Esophagus muscularis mucosa (tissue), 4 donors: ENCODE data around the gene FAM229A. TPM values are rescaled to one million over a fixed set of nuclear protein-coding genes. Genes with fewer than 3 reads are reported as not detected.

ENCODE experiments used
- DNase-seq: peaks from one replicate; pipeline ENCODE4 v3.0.0-alpha.2; 2017; ENCODE audit errors: extremely low spot score
- H3K27ac ChIP-seq, 4 donors: fragments of 200-600 bp; sonication (generic); replicated peaks in 1 of 4; 1 replicate in 3 of 4; 2 replicates in 1 of 4; pipeline ENCODE4 v1.5.1; 2016 to 2019; ENCODE audit warnings: mild to moderate bottlenecking in 1 of 4
- H3K27me3 ChIP-seq, 4 donors: fragments of 200-600 bp; sonication (generic); one replicate each; pipeline versions ENCODE4 v1.5.1 to v1.6.0; 2016 to 2019
- H3K36me3 ChIP-seq, 4 donors: fragments of 200-600 bp; sonication (generic); one replicate each; pipeline ENCODE4 v1.5.1; 2016 to 2019
- H3K4me1 ChIP-seq, 4 donors: fragments of 200-600 bp; sonication (generic); one replicate each; pipeline ENCODE4 v1.5.1; 2016 to 2019
- H3K4me3 ChIP-seq, 4 donors: fragments of 200-600 bp; sonication (generic); 1 replicate in 2 of 4; 2 replicates in 2 of 4; pipeline ENCODE4 v1.5.1; 2016 to 2019; ENCODE audit warnings: mild to moderate bottlenecking in 4 of 4, moderate library complexity in 1 of 4
- H3K9me3 ChIP-seq, 4 donors: fragments of 200-600 bp; sonication (generic); 1 replicate in 3 of 4; 2 replicates in 1 of 4; pipeline ENCODE4 v1.5.1; 2016 to 2019
- EP300 ChIP-seq: sonication (generic); formaldehyde crosslinking; IDR thresholded peaks from one replicate; pipeline ENCODE4 v1.6.1; 2017; ENCODE audit warnings: antibody characterized with exemption
- POLR2A ChIP-seq: fragments of 450-650 bp; IDR thresholded peaks from one replicate; pipeline ENCODE4 v1.6.1; 2017; ENCODE audit warnings: antibody characterized with exemption, moderate library complexity, mild to moderate bottlenecking, low read depth
- POLR2AphosphoS5 ChIP-seq, 2 donors: sonication (generic); formaldehyde crosslinking; IDR thresholded peaks; one replicate each; pipeline ENCODE4 v1.6.1; 2017; ENCODE audit warnings: antibody characterized with exemption in 2 of 2
- WGBS: methylation state at CpG from one replicate; pipeline ENCODE4 v1.1.5; 2018; 5-methylcytosine and 5-hydroxymethylcytosine counted together
- intact Hi-C: fragments of 100-400 bp; cut with DNase I; formaldehyde crosslinking; loops from one replicate; pipeline ENCODE4 v1.15.1; 2023
- total RNA-seq, 4 donors: library from RNA; depleted of rRNA; stranded (reverse); fragments of >200 nt; gene quantifications; one replicate each; pipeline versions ENCODE4 v1.1.0 to v1.2.1, GENCODE V29; 2016
- TF ChIP-seq, protein P1 (sequence below), 3 experiments: fragments of 200-600 bp in 2 of 3; fragments of 450-650 bp in 1 of 3; sonication (generic) in 2 of 3; IDR thresholded peaks; one replicate each; pipeline ENCODE4 v1.5.1; 2017 to 2019; ENCODE audit warnings: antibody characterized with exemption in 3 of 3, mild to moderate bottlenecking in 2 of 3, moderate library complexity in 1 of 3

FAM229A gene
- total RNA-seq, 4 donors from 2014 or later, result 1.3 to 8.7 (median 4.9) TPM

DNA sequence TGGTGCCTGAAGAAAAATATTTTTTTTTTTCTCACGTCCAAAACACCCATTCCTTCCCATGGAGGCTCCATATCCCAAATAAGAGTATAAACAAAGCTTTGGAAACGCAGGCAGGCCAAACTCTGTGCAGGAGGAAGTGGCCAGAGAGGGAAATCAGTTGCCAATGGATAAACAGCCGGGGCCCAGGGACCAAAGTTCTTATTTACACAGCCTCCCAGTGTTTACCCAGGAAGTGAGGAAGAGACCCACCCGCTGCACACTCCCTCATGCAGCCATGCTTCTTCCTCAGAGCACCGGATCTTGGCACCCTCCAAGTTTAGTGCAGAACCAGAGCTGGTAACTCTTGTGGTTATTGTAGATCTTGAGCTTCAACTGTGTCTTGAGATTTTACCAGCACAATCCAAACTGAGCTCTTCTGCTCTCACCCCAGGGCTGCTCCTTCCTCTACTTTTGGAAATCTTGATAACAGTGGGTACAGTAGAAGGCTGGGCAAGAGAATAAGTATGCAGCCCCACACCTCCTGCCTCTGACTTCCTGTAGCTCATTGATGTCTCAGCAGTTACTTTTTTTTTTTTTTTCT is 40.5 kb downstream of the FAM229A start:
- intact Hi-C loops, result no loop called here
- Histone ChIP-seq H3K27me3 (no peaks in the 10 kb centered on the region), H3K9me3 (no peaks in the 10 kb centered on the region), H3K4me3 (no peak overlapping the region), H3K4me1 (peaks cover 0 to 5% (median 2%) of the 10 kb centered on the region in 4 donors), H3K27ac (no peak overlapping the region), H3K36me3 (peaks cover 16 to 88% (median 72%) of the 10 kb centered on the region in 4 donors)
- WGBS, result 58% methylated on average over 5 of the region's 5 CpGs
- DNase-seq, result no peak
- TF ChIP-seq EP300 (no peak), POLR2AphosphoS5 (IDR thresholded peaks at IDR 0.05) (no peak), POLR2A (no peak)
- TF ChIP-seq, protein P1, sequence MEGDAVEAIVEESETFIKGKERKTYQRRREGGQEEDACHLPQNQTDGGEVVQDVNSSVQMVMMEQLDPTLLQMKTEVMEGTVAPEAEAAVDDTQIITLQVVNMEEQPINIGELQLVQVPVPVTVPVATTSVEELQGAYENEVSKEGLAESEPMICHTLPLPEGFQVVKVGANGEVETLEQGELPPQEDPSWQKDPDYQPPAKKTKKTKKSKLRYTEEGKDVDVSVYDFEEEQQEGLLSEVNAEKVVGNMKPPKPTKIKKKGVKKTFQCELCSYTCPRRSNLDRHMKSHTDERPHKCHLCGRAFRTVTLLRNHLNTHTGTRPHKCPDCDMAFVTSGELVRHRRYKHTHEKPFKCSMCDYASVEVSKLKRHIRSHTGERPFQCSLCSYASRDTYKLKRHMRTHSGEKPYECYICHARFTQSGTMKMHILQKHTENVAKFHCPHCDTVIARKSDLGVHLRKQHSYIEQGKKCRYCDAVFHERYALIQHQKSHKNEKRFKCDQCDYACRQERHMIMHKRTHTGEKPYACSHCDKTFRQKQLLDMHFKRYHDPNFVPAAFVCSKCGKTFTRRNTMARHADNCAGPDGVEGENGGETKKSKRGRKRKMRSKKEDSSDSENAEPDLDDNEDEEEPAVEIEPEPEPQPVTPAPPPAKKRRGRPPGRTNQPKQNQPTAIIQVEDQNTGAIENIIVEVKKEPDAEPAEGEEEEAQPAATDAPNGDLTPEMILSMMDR (IDR thresholded peaks at IDR 0.05), result no peak

DNA sequence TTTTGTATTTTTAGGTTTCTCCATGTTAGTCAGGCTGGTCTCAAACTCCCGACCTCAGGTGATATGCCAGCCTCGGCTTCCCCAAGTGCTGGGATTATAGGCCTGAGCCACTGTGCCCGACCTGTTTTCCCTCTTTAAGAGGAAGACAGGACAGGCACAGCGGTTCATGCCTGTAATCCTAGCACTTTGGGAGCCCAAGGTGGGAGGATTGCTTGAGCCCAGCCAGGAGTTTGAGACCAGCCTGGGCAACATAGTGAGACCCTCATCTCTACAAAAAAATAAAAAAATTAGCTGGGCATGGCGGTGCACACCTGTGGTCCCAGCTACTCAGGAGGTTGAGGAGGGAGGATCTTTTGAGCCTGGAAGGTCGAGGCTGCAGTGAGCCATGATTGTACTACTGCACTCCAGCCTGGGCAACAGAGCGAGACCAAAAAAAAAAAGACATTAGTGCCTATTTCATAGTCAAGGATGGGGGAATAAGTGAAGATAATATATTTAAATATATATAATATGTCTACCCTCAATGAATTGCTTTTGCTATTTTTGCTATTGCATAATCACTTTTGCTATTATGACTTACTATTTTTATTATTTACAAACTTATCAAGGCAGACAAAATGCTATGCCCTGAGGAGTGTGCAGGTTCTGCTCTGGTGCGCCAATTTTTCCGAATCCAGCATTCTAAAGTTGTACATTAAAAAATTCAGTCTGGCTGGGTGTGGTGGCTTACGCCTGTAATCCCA is 44.0 kb downstream of the FAM229A start:
- intact Hi-C loops, result no loop called here
- Histone ChIP-seq H3K27me3 (no peaks in the 10 kb centered on the region), H3K36me3 (peaks cover 17 to 60% (median 49%) of the 10 kb centered on the region in 4 donors), H3K9me3 (no peaks in the 10 kb centered on the region), H3K27ac (no peak overlapping the region), H3K4me3 (no peak overlapping the region), H3K4me1 (peaks cover 0 to 5% (median 2%) of the 10 kb centered on the region in 4 donors)
- no peak for DNase-seq
- 95% methylated on average over 10 of the region's 10 CpGs for WGBS
- no peak for TF ChIP-seq EP300
- TF ChIP-seq POLR2A, result no peak
- TF ChIP-seq, protein P1 (IDR thresholded peaks at IDR 0.05), result no peak
- TF ChIP-seq POLR2AphosphoS5 (IDR thresholded peaks at IDR 0.05), result no peak

GRCh38 chr1:32316903-32317277 is 45.4 kb downstream of the FAM229A start:
- Histone ChIP-seq H3K27me3 (no peaks in the 10 kb centered on the region), H3K4me1 (peaks cover 0 to 5% (median 4%) of the 10 kb centered on the region in 4 donors), H3K9me3 (no peaks in the 10 kb centered on the region), H3K27ac (no peak overlapping the region), H3K4me3 (no peak overlapping the region), H3K36me3 (peaks cover 17 to 54% (median 40%) of the 10 kb centered on the region in 4 donors)
- no peak for DNase-seq
- 81% methylated on average over 3 of the region's 3 CpGs for WGBS
- intact Hi-C loops, result no loop called here
- no peak for TF ChIP-seq EP300
- TF ChIP-seq POLR2AphosphoS5 (IDR thresholded peaks at IDR 0.05), result no peak
- TF ChIP-seq, protein P1 (IDR thresholded peaks at IDR 0.05), result no peak
- TF ChIP-seq POLR2A, result no peak

DNA sequence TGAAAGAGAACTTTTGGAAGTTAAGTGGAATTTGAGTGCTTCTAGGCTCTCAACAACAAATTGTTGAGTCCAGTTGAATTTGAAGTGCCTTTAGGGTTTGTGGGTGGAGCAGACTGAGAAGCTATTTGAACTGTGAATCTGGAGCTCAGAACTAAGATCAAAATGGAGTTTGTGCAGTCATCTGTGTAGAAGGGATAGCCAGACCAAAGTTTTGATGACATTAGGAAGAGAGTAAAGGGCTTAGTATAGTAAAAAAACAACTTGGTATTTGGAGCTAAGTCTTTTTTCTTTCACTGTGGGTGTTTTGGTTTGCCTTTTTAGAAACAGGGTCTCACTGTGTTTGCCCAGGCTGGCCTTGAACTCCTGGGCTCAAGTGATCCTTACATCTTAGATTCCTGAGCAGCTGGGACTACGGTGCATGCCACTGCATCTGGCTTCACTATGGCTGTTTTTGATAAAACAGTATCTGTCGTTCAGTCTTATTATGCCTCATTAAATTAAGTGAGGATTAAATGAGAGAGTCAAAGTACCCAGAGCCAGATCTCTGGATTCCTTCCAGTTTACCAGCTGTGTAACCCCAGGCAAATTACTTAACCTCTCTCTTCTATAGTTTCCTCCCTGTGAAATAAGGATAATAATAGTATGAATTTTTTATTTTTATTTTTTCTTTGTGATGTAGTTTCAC is 50.4 kb downstream of the FAM229A start:
- Histone ChIP-seq H3K4me1 (peaks cover 0 to 34% (median 24%) of the 10 kb centered on the region in 4 donors), H3K36me3 (peaks cover 3 to 8% (median 5%) of the 10 kb centered on the region in 4 donors), H3K27me3 (no peaks in the 10 kb centered on the region), H3K27ac (no peak overlapping the region), H3K9me3 (no peaks in the 10 kb centered on the region), H3K4me3 (no peak overlapping the region)
- intact Hi-C loops, result no loop called here
- 51% methylated on average over 2 of the region's 2 CpGs for whole genome bisulfite sequencing
- TF ChIP-seq POLR2A (no peak), EP300 (no peak), POLR2AphosphoS5 (IDR thresholded peaks at IDR 0.05) (no peak)
- TF ChIP-seq, protein P1 (IDR thresholded peaks at IDR 0.05), result no peak
- no peak for DNase-seq

Other genes with a start within 250 kb of the FAM229A start
- 10 to 100 TPM; 43.6 to 88.4 (median 70.4) TPM for gene TXLNA, start 182.8 kb downstream of the FAM229A start, total RNA-seq
- 1 to 10 TPM; 5.0 to 7.8 (median 6.5) TPM for gene CCDC28B, start 161.9 kb downstream of the FAM229A start, total RNA-seq
- 1 to 10 TPM in 3 of 4 donors, under 1 TPM in 1; 0.66 to 2.1 (median 1.1) TPM for gene IQCC, start 156.8 kb downstream of the FAM229A start, total RNA-seq
- not detected for gene DCDC2B, start 153.4 kb downstream of the FAM229A start, total RNA-seq
- gene TMEM234, start 140.1 kb downstream of the FAM229A start, total RNA-seq, result 1 to 10 TPM; 6.6 to 10.0 (median 8.2) TPM
- gene EIF3I, start 140.1 kb downstream of the FAM229A start, total RNA-seq, result 100 to 1,000 TPM; 141 to 214 (median 167) TPM
- 1 to 10 TPM in 3 of 4 donors, under 1 TPM in 1; 0.83 to 6.7 (median 4.7) TPM for gene FAM167B, start 115.3 kb downstream of the FAM229A start, total RNA-seq
- 1 to 10 TPM in 2 of 4 donors, under 1 TPM in 2; 0.42 to 2.8 (median 1.1) TPM for gene LCK, start 111.2 kb downstream of the FAM229A start, total RNA-seq
- 10 to 100 TPM; 42.8 to 70.4 (median 51.4) TPM for gene HDAC1, start 70.4 kb downstream of the FAM229A start, total RNA-seq
- gene MARCKSL1, start 26.3 kb downstream of the FAM229A start, total RNA-seq, result 10 to 100 TPM in 2 of 4 donors, 1 to 10 TPM in 2; 4.2 to 10.9 (median 9.2) TPM
- 1 to 10 TPM in 1 of 4 donors, under 1 TPM in 1, not detected in 2; 0.86 to 3.7 TPM for gene TSSK3, start 54 bp upstream of the FAM229A start, total RNA-seq
- gene BSDC1, start 32.0 kb upstream of the FAM229A start, total RNA-seq, result 10 to 100 TPM; 57.3 to 67.9 (median 63.4) TPM
- under 1 TPM; under 0.01 to 0.06 (median 0.03) TPM for gene ZBTB8B, start 102.6 kb upstream of the FAM229A start, total RNA-seq
- 10 to 100 TPM in 2 of 4 donors, 1 to 10 TPM in 2; 6.8 to 12.0 (median 10.3) TPM for gene ZBTB8A, start 176.9 kb upstream of the FAM229A start, total RNA-seq